GM10266 (cell line): ENCODE measurements around the gene MRPL37.

Experiments used
- DNase-seq: peaks from one replicate; pipeline ENCODE4 v3.0.0; 2012; ENCODE audit errors: extremely low spot score
- CTCF ChIP-seq: IDR thresholded peaks from 2 replicates; pipeline ENCODE4 v1.5.1; 2012; ENCODE audit warnings: mild to moderate bottlenecking, low read depth; ENCODE audit not compliant: control insufficient read depth, insufficient read depth; ENCODE audit errors: missing control alignments

Gene MRPL37

GRCh38 chr1:54180701-54181360 lies 19.1 kb upstream of the MRPL37 start:
- TF ChIP-seq CTCF: no peak
- DNase-seq: no peak

GRCh38 chr1:54186056-54186455 lies 13.9 kb upstream of the MRPL37 start:
- DNase-seq: no peak
- no peak for TF ChIP-seq CTCF

GRCh38 chr1:54188291-54188690 lies 11.7 kb upstream of the MRPL37 start:
- no peak for TF ChIP-seq CTCF
- no peak for DNase-seq

- DNase-seq: no peak
- no peak for TF ChIP-seq CTCF
Measured at GRCh38 chr1:54190526-54190925, 9.4 kb upstream of the MRPL37 start.

- no peak for DNase-seq
- no peak for TF ChIP-seq CTCF
Measured at GRCh38 chr1:54191525-54191924, 8.4 kb upstream of the MRPL37 start.

GRCh38 chr1:54193453-54193852 lies 6.5 kb upstream of the MRPL37 start:
- no peak for DNase-seq
- no peak for TF ChIP-seq CTCF

- no peak for DNase-seq
- no peak for TF ChIP-seq CTCF
Measured at GRCh38 chr1:54199151-54199764, 709 bp upstream of the MRPL37 start.
